Mesenchymal stem cell (in vitro differentiated cells and primary cell): Measurements from ENCODE around the gene MIF4GD.
"Not testable (repeated sequence)": the region's sequence is repeated elsewhere in the genome, so short reads cannot be mapped to it uniquely, and the experiment has no call there.

Experiments
- DNase-seq: peaks from one replicate; pipeline ENCODE4 v3.0.0-alpha.2; 2013
- H2AFZ ChIP-seq: one replicate; pipeline ENCODE4 v1.6.1; 2013; ENCODE audit warnings: low read depth, mild to moderate bottlenecking, control low read depth, inconsistent platforms, low read length, moderate library complexity
- H2AK5ac ChIP-seq: 2 replicates; pipeline ENCODE4 v1.6.1; 2013; ENCODE audit warnings: low read length, moderate library complexity, mild to moderate bottlenecking, inconsistent platforms; ENCODE audit not compliant: severe bottlenecking
- H2BK120ac ChIP-seq: one replicate; pipeline ENCODE4 v1.6.1; 2013; ENCODE audit warnings: low read depth, mild to moderate bottlenecking, inconsistent platforms, low read length, moderate library complexity
- H2BK12ac ChIP-seq, 2 experiments: one replicate each; pipeline ENCODE4 v1.6.1; 2013; ENCODE audit warnings: inconsistent platforms in 2 of 2, low read length in 2 of 2, mild to moderate bottlenecking in 2 of 2, moderate library complexity in 2 of 2, control low read depth in 1 of 2
- H2BK15ac ChIP-seq: one replicate; pipeline ENCODE4 v1.6.1; 2013; ENCODE audit warnings: mild to moderate bottlenecking, low read depth, inconsistent platforms; ENCODE audit not compliant: poor library complexity, severe bottlenecking
- H2BK5ac ChIP-seq: 2 replicates; pipeline ENCODE4 v1.6.1; 2013; ENCODE audit warnings: low read depth, mild to moderate bottlenecking, low read length, control low read depth, inconsistent platforms; ENCODE audit not compliant: poor library complexity, severe bottlenecking
- H3K14ac ChIP-seq, 2 experiments: one replicate each; pipeline ENCODE4 v1.6.1; 2013; ENCODE audit warnings: inconsistent platforms in 2 of 2, low read length in 2 of 2, control low read depth in 1 of 2, mild to moderate bottlenecking in 1 of 2, moderate library complexity in 1 of 2
- H3K18ac ChIP-seq, 2 experiments: one replicate each; pipeline ENCODE4 v1.6.1; 2013; ENCODE audit warnings: inconsistent platforms in 2 of 2, low read length in 2 of 2, control low read depth in 1 of 2, low read depth in 1 of 2, mild to moderate bottlenecking in 1 of 2
- H3K23ac ChIP-seq, 2 experiments: one replicate each; pipeline ENCODE4 v1.6.1; 2013; ENCODE audit warnings: inconsistent platforms in 2 of 2, low read length in 2 of 2, mild to moderate bottlenecking in 2 of 2, moderate library complexity in 2 of 2, control low read depth in 1 of 2
- H3K27ac ChIP-seq: 2 replicates; pipeline ENCODE4 v1.5.1; 2013; ENCODE audit warnings: mild to moderate bottlenecking, moderate library complexity, low read length, control low read depth, inconsistent platforms; ENCODE audit not compliant: poor library complexity, severe bottlenecking
- H3K27me3 ChIP-seq, 2 experiments: 2 replicates each; pipeline versions ENCODE4 v1.6.1 to v1.7.0; 2013; ENCODE audit warnings: low read length in 2 of 2, mild to moderate bottlenecking in 2 of 2, moderate library complexity in 2 of 2, control low read depth in 1 of 2, inconsistent platforms in 1 of 2; ENCODE audit not compliant: control insufficient read depth in 1 of 2, insufficient read depth in 1 of 2
- H3K36me3 ChIP-seq, 2 experiments: 2 replicates each; pipeline versions ENCODE4 v1.6.1 to v1.7.0; 2013; ENCODE audit warnings: low read length in 2 of 2, control low read depth in 1 of 2, inconsistent platforms in 1 of 2, low read depth in 1 of 2, mild to moderate bottlenecking in 1 of 2; ENCODE audit not compliant: insufficient read depth in 2 of 2, control insufficient read depth in 1 of 2
- H3K4ac ChIP-seq, 2 experiments: one replicate each; pipeline ENCODE4 v1.6.1; 2013; ENCODE audit warnings: inconsistent platforms in 2 of 2, low read length in 2 of 2, mild to moderate bottlenecking in 2 of 2, moderate library complexity in 2 of 2, control low read depth in 1 of 2, low read depth in 1 of 2
- H3K4me1 ChIP-seq: 2 replicates; pipeline ENCODE4 v1.6.1; 2013; ENCODE audit warnings: low read depth, low read length, control low read depth; ENCODE audit not compliant: control insufficient read depth, insufficient read depth
- H3K4me2 ChIP-seq: 2 replicates; pipeline ENCODE4 v1.6.1; 2013; ENCODE audit warnings: low read length, mild to moderate bottlenecking, inconsistent platforms; ENCODE audit not compliant: poor library complexity, severe bottlenecking
- H3K4me3 ChIP-seq, 2 experiments: 2 replicates each; pipeline versions ENCODE4 v1.5.1 to v1.7.0; 2013; ENCODE audit warnings: low read length in 2 of 2, mild to moderate bottlenecking in 2 of 2, control low read depth in 1 of 2, low read depth in 1 of 2; ENCODE audit not compliant: insufficient read depth in 1 of 2
- H3K79me1 ChIP-seq: replicated peaks from 2 replicates; pipeline ENCODE4 v1.6.1; 2013; ENCODE audit warnings: mild to moderate bottlenecking, control low read depth, low read length, inconsistent platforms; ENCODE audit not compliant: poor library complexity, severe bottlenecking
- H3K9ac ChIP-seq: 2 replicates; pipeline ENCODE4 v1.7.0; 2013; ENCODE audit warnings: mild to moderate bottlenecking, low read length, moderate library complexity
- H3K9me3 ChIP-seq: 2 replicates; pipeline ENCODE4 v1.7.0; 2013; ENCODE audit warnings: mild to moderate bottlenecking, low read length; ENCODE audit not compliant: control insufficient read depth
- H4K8ac ChIP-seq: one replicate; pipeline ENCODE4 v1.6.1; 2013; ENCODE audit warnings: inconsistent platforms, mild to moderate bottlenecking, low read length, moderate library complexity
- H4K91ac ChIP-seq: one replicate; pipeline ENCODE4 v1.6.1; 2013; ENCODE audit warnings: mild to moderate bottlenecking, low read length, inconsistent platforms
- WGBS: methylation state at CpG from one replicate; pipeline ENCODE4 v1.1.7; 2013; ENCODE audit warnings: mixed read lengths; 5-methylcytosine and 5-hydroxymethylcytosine counted together

Gene MIF4GD

DNA sequence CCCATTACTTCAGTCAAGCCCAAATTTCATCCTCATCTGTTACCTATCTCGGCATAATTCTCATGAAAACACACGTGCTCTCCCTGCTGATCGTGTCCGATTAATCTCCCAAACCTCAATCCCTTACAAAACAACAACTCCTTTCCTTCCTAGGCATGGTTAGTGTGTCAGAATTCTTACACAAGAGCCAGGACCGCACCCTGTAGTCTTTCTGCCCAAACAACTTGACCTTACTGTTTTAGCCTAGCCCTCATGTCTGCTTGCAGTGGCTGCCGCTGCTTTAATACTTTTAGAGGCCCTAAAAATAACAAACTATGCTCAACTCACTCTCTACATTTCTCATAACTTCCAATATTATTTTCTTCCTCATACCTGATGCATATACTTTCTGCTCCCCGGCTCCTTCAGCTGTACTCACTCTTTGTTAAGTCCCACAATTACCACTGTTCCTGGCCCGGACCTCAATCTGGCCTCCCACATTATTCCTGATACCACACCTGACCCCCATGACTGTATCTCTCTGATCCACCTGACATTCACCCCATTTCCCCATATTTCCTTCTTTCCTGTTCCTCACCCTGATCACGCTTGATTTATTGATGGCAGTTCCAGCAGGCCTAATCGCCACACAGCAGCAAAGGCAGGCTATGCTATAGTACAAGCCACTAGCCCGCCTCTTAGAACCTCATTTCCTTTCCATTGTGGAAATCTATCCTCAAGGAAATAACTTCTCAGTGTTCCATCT is 14.9 kb downstream of the MIF4GD start:
- not testable (repeated sequence) for H3K27ac ChIP-seq, H3K27me3 ChIP-seq, H2AK5ac ChIP-seq, H4K91ac ChIP-seq, H3K14ac ChIP-seq, H3K18ac ChIP-seq, DNase-seq, H3K9me3 ChIP-seq, H2BK15ac ChIP-seq, H2AFZ ChIP-seq, H3K4me1 ChIP-seq, H2BK120ac ChIP-seq, H3K36me3 ChIP-seq, H3K23ac ChIP-seq, H2BK12ac ChIP-seq, H4K8ac ChIP-seq, H3K9ac ChIP-seq, H3K4me2 ChIP-seq, H2BK5ac ChIP-seq, H3K4ac ChIP-seq
- 99% methylated on average over 7 of the region's 11 CpGs for WGBS
- Histone ChIP-seq H3K4me3 (peak overlapping the region in 1 of 2 experiments; percentile 14), H3K79me1 (peaks cover 11% of the 10 kb centered on the region)

DNA sequence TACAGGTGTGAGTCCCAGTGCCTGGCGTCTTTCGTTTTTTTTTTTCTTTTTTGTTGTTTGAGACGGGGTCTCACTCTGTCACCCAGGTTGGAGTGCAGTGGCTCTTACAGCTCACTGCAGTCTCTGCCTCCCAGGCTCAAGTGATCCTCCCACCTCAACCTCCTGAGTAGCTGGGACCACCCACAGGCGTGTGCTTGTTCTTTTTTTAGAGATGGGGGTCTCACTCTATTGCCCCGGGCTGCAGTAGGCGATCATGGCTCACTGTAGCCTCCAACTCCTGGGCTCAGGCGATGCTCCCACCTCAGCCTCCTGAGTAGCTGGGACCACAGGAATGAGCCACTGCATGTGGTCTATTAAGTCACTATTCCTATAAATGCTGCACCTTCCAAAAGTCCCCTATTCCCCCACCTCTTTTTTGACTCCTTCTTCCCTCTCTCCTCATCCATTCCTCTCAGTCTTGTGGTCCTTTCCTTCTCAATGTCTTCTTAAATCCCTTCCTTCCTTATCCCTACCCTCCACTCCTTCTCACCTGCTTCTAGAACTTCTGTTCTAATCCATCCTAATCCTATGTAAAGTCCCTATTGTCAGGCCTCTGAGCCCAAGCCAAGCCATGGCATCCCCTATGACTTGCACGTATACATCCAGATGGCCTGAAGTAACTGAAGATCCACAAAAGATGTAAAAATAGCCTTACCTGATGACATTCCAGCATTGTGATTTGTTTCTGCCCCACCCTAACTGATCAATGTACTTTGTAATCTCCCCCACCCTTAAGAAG is 18.8 kb downstream of the MIF4GD start:
- no peak overlapping the region for H3K27ac ChIP-seq
- no peak overlapping the region for H2BK5ac ChIP-seq
- no peak for DNase-seq
- no peak overlapping the region for H4K8ac ChIP-seq
- H3K4me2 ChIP-seq = no peak overlapping the region
- no peak overlapping the region for H2BK12ac ChIP-seq
- H2BK15ac ChIP-seq = no peak overlapping the region
- no peak overlapping the region for H3K4me3 ChIP-seq
- no peak overlapping the region for H3K14ac ChIP-seq
- H3K4ac ChIP-seq = no peak overlapping the region
- H3K18ac ChIP-seq = no peak overlapping the region
- no peak overlapping the region for H2AFZ ChIP-seq
- H3K23ac ChIP-seq = no peak overlapping the region
- H3K4me1 ChIP-seq = peaks cover 7% of the 10 kb centered on the region
- no peak overlapping the region for H2BK120ac ChIP-seq
- H4K91ac ChIP-seq = no peak overlapping the region
- no peaks in the 10 kb centered on the region for H3K9me3 ChIP-seq
- no peaks in the 10 kb centered on the region for H3K27me3 ChIP-seq
- H3K9ac ChIP-seq = no peak overlapping the region
- whole genome bisulfite sequencing = 98% methylated on average over 8 of the region's 8 CpGs
- H3K36me3 ChIP-seq = peaks cover 0 to 6% of the 10 kb centered on the region in 2 experiments
- no peak overlapping the region for H2AK5ac ChIP-seq
- H3K79me1 ChIP-seq = peaks cover 19% of the 10 kb centered on the region

DNA sequence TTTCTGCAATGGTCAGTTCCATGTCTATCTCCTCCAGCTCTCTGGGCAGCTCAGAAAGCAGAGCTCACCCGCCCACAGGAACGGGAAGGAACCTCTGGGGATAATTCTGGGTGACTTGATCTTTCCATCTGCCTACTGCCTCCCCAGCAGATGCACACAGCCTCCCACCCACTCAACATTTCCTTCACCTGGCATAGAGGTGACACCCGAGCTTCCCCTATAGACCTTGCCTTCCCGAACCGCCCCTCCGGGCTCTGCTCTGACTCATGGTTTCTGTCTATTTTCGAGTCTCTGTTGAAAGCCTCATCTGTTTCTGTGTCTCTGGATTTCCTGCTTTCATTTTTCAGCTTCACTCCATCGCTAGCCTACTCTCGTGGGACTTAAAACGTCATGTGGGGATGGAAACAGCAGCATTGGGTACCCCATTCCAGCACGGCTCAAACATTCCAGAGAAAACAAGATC is 21.0 kb downstream of the MIF4GD start:
- Histone ChIP-seq H4K8ac (no peak overlapping the region), H2AFZ (no peak overlapping the region), H3K4ac (no peak overlapping the region), H3K4me3 (peak overlapping the region in 1 of 2 experiments; percentile 72), H3K27ac (no peak overlapping the region), H3K4me2 (no peak overlapping the region), H3K79me1 (peaks cover 33% of the 10 kb centered on the region), H4K91ac (no peak overlapping the region), H3K4me1 (peaks cover 7% of the 10 kb centered on the region), H3K23ac (no peak overlapping the region), H3K36me3 (peaks cover 15 to 22% of the 10 kb centered on the region in 2 experiments), H3K14ac (no peak overlapping the region), H2BK12ac (no peak overlapping the region), H2BK5ac (no peak overlapping the region), H2BK120ac (no peak overlapping the region), H2AK5ac (no peak overlapping the region), H3K9ac (peak overlapping the region; percentile 50), H3K9me3 (no peaks in the 10 kb centered on the region), H3K18ac (no peak overlapping the region), H3K27me3 (no peaks in the 10 kb centered on the region), H2BK15ac (no peak overlapping the region)
- DNase-seq = peak; percentile 57
- 79% methylated on average over 11 of the region's 11 CpGs for WGBS

DNA sequence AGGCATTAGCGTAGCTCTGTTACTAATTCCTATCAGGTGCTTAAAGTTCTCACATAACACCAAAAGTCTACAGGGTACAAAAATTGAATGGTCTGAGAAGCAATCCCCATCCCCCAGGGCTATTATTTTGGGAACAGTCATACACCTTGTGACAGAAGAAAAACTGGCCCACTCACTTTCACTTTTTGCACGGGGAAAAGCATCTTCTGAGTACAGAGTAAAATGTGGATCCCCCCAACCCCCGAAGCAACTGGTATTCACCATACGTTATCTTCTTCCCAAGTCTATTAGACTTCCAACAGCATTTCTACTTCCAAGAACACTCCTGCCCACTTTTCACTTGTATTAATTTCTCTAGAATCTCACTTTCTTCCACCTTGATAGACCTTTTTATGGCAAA is 21.5 kb downstream of the MIF4GD start:
- Histone ChIP-seq H3K79me1 (peaks cover 37% of the 10 kb centered on the region), H3K36me3 (peaks cover 20 to 27% of the 10 kb centered on the region in 2 experiments), H2AFZ (no peak overlapping the region), H4K8ac (no peak overlapping the region), H3K27me3 (no peaks in the 10 kb centered on the region), H3K14ac (no peak overlapping the region), H2AK5ac (no peak overlapping the region), H3K4ac (no peak overlapping the region), H2BK15ac (no peak overlapping the region), H3K9me3 (no peaks in the 10 kb centered on the region), H4K91ac (no peak overlapping the region), H3K4me2 (no peak overlapping the region), H2BK12ac (no peak overlapping the region), H2BK120ac (no peak overlapping the region), H3K23ac (no peak overlapping the region), H3K27ac (no peak overlapping the region), H3K9ac (peak overlapping the region; percentile 50), H3K4me1 (peaks cover 7% of the 10 kb centered on the region), H3K4me3 (peak overlapping the region in 1 of 2 experiments; percentile 72), H2BK5ac (no peak overlapping the region), H3K18ac (no peak overlapping the region)
- no peak for DNase-seq
- 96% methylated on average over 4 of the region's 4 CpGs for WGBS
